GM18499 (cell line): ENCODE results near the gene TMEM213.

Experiments
- ATAC-seq: cut with Tn5 transposase; IDR thresholded peaks from one replicate; pipeline ENCODE4 v1.9.1; 2021; ENCODE audit warnings: moderate number of reproducible peaks; ENCODE audit not compliant: insufficient read depth, unreplicated experiment

The TMEM213 gene

DNA sequence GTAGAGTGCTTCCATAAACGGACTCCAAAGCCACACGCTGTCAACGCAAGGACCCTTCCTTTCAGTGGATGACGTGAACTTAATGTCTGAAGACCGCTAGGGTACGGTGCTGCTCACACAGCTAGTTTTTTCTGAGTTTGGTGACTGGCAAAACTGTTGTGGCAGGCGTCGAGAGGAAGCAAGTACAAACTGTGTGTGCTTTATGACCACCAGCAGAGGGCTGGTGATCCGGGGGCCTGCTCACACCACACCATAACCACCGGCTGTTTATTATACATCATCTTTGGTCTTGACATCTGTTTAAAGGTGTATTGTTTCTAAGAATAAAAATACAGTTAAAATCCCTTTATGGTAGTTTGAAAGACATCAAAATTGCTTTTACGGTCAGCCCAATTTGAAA lies 37.3 kb downstream of the TMEM213 start:
- ATAC-seq: no peak

GRCh38 chr7:138837627-138838026 lies 39.8 kb downstream of the TMEM213 start:
- ATAC-seq: no peak

GRCh38 chr7:138838166-138838565 lies 40.4 kb downstream of the TMEM213 start:
- ATAC-seq: no peak

DNA sequence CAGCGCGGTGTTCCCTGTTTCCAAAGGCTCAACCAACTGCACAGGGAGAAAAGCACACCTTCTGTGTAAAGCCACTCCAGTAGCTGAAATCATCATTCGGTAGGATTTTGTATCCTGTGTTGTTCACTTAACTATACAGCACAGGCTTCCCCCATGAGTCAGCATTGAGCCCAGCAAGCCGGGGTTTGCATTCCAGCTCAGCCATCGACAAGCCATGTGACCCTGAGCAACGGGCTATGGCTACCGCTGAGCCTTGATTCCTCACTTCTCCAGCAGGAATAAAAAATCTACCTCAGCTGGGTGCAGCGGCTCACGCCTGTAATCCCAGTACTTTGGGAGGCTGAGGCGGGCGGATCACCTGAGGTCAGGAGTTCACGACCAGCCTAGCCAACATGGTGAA lies 44.3 kb downstream of the TMEM213 start:
- ATAC-seq: no peak

GRCh38 chr7:138843632-138844580 lies 46.1 kb downstream of the TMEM213 start:
- ATAC-seq: no peak

DNA sequence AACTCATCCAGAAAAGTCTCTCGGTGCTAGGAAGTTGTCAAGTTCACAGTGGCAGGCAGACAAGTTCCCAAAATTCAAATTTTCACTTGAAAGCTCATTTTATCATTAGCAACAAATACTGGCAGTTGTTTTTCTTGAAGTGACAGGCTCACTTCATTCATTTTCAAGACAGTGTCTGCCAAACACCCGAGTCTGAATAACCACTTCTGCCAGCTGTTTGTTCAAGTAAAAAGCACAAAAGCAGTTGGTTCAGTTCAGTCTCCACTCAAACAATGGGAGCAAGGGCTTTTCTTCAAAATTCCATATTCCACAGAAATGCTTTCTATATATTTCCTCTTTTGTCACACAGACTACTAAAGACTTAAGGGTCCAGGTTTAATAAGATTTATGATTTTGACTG lies 47.9 kb downstream of the TMEM213 start:
- no peak for ATAC-seq

GRCh38 chr7:138848056-138848980 lies 50.5 kb downstream of the TMEM213 start:
- ATAC-seq: no peak

DNA sequence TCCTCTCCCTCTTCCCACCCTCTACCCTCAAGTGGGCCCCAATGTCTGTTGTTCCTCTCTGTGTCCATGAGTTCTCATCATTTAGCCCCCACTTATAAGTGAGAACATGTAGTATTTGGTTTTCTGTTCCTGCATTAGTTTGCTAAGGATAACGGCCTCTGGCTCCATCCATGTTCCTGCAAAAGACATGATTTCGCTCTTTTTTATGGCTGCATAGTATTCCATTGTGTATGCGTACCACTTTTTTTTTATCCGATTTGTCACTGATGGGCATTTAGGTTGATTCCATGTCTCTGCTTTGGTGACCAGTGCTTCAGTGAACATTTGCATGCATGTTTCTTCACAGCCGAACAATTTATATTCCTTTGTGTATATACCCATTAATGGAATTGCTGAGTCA lies 51.9 kb downstream of the TMEM213 start:
- no peak for ATAC-seq

DNA sequence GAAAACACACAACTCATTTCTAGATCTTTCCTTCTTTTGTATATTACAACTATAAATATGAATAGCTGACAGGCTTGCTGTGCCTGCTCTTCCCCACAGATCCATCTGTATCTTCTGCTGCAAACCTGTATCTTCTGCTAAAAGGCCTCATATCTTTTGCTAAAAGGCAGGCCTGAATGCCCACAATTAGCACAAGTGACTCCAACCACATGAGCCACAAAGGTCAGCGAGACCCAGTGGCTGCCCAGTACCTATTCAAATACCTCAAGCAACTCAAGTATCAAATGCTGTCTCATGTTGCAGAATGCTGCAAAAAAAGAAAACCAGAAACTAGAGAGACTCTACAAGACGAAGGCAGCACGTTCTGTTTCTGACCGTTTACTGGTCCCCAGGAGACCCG lies 54.7 kb downstream of the TMEM213 start:
- no peak for ATAC-seq

- no peak for ATAC-seq
Observed at GRCh38 chr7:138853448-138853847, 55.7 kb downstream of the TMEM213 start.

- no peak for ATAC-seq
Observed at GRCh38 chr7:138854115-138854645, 56.4 kb downstream of the TMEM213 start.

- no peak for ATAC-seq
Observed at GRCh38 chr7:138857728-138858127, 59.9 kb downstream of the TMEM213 start.

GRCh38 chr7:138861051-138861450 lies 63.3 kb downstream of the TMEM213 start:
- no peak for ATAC-seq

- no peak for ATAC-seq
Observed at GRCh38 chr7:138863931-138864330, 66.1 kb downstream of the TMEM213 start.

GRCh38 chr7:138864667-138865066 lies 66.9 kb downstream of the TMEM213 start:
- ATAC-seq: no peak

DNA sequence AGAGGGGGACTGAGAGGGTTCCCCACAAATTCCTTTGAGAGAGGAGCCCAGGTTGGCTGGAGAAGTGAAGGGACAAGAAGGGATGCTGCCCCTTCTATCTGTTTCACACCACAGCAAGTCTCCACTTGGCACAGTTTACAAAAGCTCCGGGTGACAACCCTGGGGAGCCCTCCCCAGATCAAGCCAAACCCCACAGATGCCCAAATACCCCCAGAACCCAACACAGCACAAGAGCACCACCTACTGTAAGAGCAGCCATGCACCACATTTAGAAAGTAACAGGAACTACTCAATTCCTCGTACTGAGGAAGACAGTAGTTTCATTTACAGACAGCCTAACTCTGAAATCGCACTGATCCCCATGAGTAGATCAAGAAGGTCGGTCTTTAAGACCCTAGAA lies 68.0 kb downstream of the TMEM213 start:
- ATAC-seq: no peak

DNA sequence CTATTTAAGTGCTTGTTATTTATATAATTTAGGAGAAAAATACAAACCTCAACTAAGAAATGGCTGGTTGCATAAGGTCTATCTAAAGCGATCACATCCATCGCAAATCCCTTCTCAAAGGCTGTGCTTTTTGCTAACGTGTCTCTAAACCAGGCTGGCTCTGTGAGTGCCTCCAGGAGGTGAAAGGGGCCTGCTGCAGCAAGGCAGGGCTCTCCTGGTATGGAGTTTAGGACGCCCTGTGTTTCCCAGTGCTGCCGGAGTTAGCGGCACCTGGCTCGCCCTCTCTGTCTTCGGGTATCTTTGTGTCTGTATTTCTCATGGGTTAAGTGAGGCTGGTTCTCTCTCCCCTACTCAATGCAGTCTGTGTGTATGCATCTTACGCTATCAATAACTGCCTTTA lies 68.6 kb downstream of the TMEM213 start:
- ATAC-seq: no peak

DNA sequence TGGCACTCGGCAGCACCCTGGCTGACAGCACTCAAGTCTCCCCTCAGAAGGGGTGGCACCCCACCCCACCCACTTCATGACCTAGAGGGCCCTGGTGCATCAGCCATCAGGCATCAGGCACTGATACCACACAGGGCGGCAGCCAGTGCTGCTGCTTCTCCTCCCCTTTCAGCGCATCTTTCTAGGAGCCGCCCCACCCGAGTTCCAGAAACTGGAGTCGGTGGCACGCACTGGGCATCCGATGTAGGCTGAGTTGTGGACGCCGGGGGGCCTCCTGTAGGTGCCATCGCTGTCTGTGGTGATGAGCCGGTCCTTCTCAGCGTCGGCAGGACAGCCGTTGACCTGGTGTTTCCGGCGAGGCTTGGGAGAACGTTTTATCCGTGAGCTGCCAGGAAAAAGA lies 70.0 kb downstream of the TMEM213 start:
- no peak for ATAC-seq

DNA sequence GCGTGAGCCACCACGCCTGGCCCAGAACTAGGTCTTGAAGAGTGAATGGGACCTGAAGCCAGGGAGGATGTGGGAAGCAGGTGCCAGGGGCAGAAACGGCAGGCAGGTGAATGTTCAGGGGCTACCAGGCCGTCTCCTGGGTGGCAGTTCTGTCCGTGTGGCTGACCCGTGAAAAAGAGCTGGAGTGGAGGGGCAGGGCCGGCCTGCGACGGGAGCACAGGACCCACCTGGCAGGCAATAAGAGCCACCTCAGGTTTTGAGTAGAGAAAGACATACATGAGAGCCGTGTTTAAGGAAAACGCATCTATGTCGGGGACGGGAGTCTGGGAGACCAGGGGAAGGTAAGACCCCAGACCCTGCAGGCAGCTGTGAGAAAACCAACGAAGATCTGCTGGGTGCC lies 70.9 kb downstream of the TMEM213 start:
- no peak for ATAC-seq

DNA sequence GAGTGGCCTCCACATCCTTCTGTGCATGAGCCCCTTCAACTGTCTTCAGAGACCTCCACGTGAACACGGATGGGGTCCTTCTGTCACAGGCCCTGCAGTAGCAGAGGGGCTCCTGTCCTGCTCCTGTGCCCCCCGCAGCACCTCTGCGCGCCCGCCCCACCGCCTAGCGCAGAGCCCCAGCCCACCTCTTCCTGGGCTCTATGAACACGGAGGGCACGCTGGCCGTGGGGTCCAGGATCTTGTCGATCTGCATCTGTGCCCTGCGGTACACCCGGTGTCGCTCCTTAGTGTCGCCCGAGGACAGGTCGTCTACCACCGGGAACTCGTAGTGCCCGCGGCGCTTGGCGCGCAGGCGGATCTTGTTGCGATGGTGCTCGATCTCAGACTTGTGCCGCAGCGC lies 71.6 kb downstream of the TMEM213 start:
- ATAC-seq: no peak
